ENCODE results near the gene SLC29A1. TPM values are rescaled to one million over a fixed set of nuclear protein-coding genes. Genes with fewer than 3 reads are reported as not detected.

The SLC29A1 gene
- total and polyA plus RNA-seq, 9 of the 15 experiments (the other 6 are each of a cell fraction or from before 2014, with no cell fraction given) = 18.9 to 170 (median 57.7) TPM

- TF ChIP-seq TOE1 (IDR thresholded peaks at IDR 0.05; ENCODE audit: borderline replicate concordance) = 0 out of 2 replicates have a peak, but pooled peaks have one; percentile 26
- no peak for TF ChIP-seq TOE1 (CRISPR knock-in tag; IDR thresholded peaks at IDR 0.05; ENCODE audit: borderline replicate concordance, low read depth)
- no peak for TF ChIP-seq ZKSCAN8 (CRISPR knock-in tag; IDR thresholded peaks at IDR 0.05)
- TF ChIP-seq NONO (IDR thresholded peaks at IDR 0.05; ENCODE audit: low read depth in 2 of 2, low read length in 1 of 2) = 0 out of 4 replicates have a peak, but pooled peaks of 1 of the 2 experiments have one; percentile 17
- no peak for TF ChIP-seq POU5F1 (IDR thresholded peaks at IDR 0.05; ENCODE audit: borderline replicate concordance, low read depth, low read length, partially characterized antibody)
- no peak for TF ChIP-seq STAG1 (CRISPR knock-in tag; IDR thresholded peaks at IDR 0.05; ENCODE audit: borderline replicate concordance)
- no peak for TF ChIP-seq ZNF318 (IDR thresholded peaks at IDR 0.05; ENCODE audit: borderline replicate concordance in 1 of 2, low read depth in 1 of 2)
- 0 out of 2 replicates have a peak, but pooled peaks have one; percentile 41 for TF ChIP-seq CBX1 (IDR thresholded peaks at IDR 0.05; ENCODE audit: low read depth)
- no peak for TF ChIP-seq E2F3 (CRISPR knock-in tag; IDR thresholded peaks at IDR 0.05)
- 0 out of 2 replicates have a peak, but pooled peaks have one; percentile 16 for TF ChIP-seq SP1 (CRISPR knock-in tag; IDR thresholded peaks at IDR 0.05)
- no peak for TF ChIP-seq ZNF561 (CRISPR knock-in tag; conservative IDR thresholded peaks at IDR 0.05)
- TF ChIP-seq ZEB2 (IDR thresholded peaks at IDR 0.05) = no peak
- TF ChIP-seq CTCFL (IDR thresholded peaks at IDR 0.05; ENCODE audit: borderline replicate concordance, insufficient read depth, low read depth, low read length, poor library complexity, severe bottlenecking) = peak; percentile 72
- TF ChIP-seq FIP1L1 (IDR thresholded peaks at IDR 0.05; ENCODE audit: low read depth, low read length, poor library complexity, severe bottlenecking) = no peak
- no peak for TF ChIP-seq SIX5 (IDR thresholded peaks at IDR 0.05; ENCODE audit: borderline replicate concordance in 1 of 2, insufficient read depth in 1 of 2, low read depth in 1 of 2, low read length in 2 of 2)
Observed at GRCh38 chr6:44253307-44254101, 30.1 kb downstream of the SLC29A1 start (continued).
